Chondrocyte (in vitro differentiated cells): ENCODE data around the gene GPR155. TPM values are rescaled to one million over a fixed set of nuclear protein-coding genes. Genes with fewer than 3 reads are reported as not detected.
A peak's percentile ranks its signal among the peaks of the same experiment; 100 is the strongest.

ENCODE experiments used
- DNase-seq: peaks from one replicate; pipeline ENCODE4 v3.0.0; 2021; ENCODE audit warnings: mixed read lengths, low spot score
- H3K27ac Mint-ChIP-seq: one replicate; pipeline ENCODE4 v1.8.0; 2021; ENCODE audit warnings: mild to moderate bottlenecking, moderate library complexity, mixed read lengths; ENCODE audit not compliant: unreplicated experiment
- H3K27me3 Mint-ChIP-seq: 2 replicates; pipeline ENCODE4 v1.8.0; 2021; ENCODE audit warnings: low read depth, mixed read lengths
- H3K36me3 Mint-ChIP-seq: 2 replicates; pipeline ENCODE4 v1.8.0; 2021; ENCODE audit warnings: low read depth, mixed read lengths
- H3K4me1 Mint-ChIP-seq: 2 replicates; pipeline ENCODE4 v1.8.0; 2021; ENCODE audit warnings: low read depth, mild to moderate bottlenecking, mixed read lengths
- H3K4me3 Mint-ChIP-seq: one replicate; pipeline ENCODE4 v1.8.0; 2021; ENCODE audit warnings: mild to moderate bottlenecking, moderate library complexity, mixed read lengths; ENCODE audit not compliant: unreplicated experiment
- H3K9me3 Mint-ChIP-seq: 2 replicates; pipeline ENCODE4 v1.8.0; 2021; ENCODE audit warnings: low read depth, mixed read lengths
- CTCF ChIP-seq: fragments of 200-600 bp; sonication (generic); IDR thresholded peaks from 2 replicates; pipeline ENCODE4 v1.5.0; 2021; ENCODE audit warnings: antibody characterized with exemption, mild to moderate bottlenecking, moderate library complexity
- total RNA-seq: library from RNA; stranded (reverse); gene quantifications from 3 replicates; pipeline ENCODE4 v1.2.1, GENCODE V29; 2021

The GPR155 gene
- total RNA-seq, 1 donor from 2014 or later, result 12.8 TPM

- peaks cover 35% of the 10 kb centered on the region for H3K4me1 Mint-ChIP-seq
- no peak for DNase-seq
- H3K27me3 Mint-ChIP-seq, result no peaks in the 10 kb centered on the region
- TF ChIP-seq CTCF, result no peak
- H3K36me3 Mint-ChIP-seq, result no peaks in the 10 kb centered on the region
- no peaks in the 10 kb centered on the region for H3K9me3 Mint-ChIP-seq
- no peak overlapping the region for H3K4me3 Mint-ChIP-seq
- peak overlapping the region; percentile 17 for H3K27ac Mint-ChIP-seq
Observed at GRCh38 chr2:174438146-174438886, 48.5 kb downstream of the GPR155 start.

GRCh38 chr2:174436351-174436750 lies 50.5 kb downstream of the GPR155 start:
- TF ChIP-seq CTCF, result no peak
- H3K27ac Mint-ChIP-seq, result peak overlapping the region; percentile 67
- DNase-seq, result no peak
- peaks cover 24% of the 10 kb centered on the region for H3K4me1 Mint-ChIP-seq
- no peak overlapping the region for H3K4me3 Mint-ChIP-seq
- no peaks in the 10 kb centered on the region for H3K27me3 Mint-ChIP-seq
- no peaks in the 10 kb centered on the region for H3K36me3 Mint-ChIP-seq
- H3K9me3 Mint-ChIP-seq, result no peaks in the 10 kb centered on the region

GRCh38 chr2:174431902-174432301 lies 54.9 kb downstream of the GPR155 start:
- TF ChIP-seq CTCF, result no peak
- Mint-ChIP-seq H3K36me3 (peaks cover 14% of the 10 kb centered on the region), H3K4me1 (peaks cover 11% of the 10 kb centered on the region), H3K27me3 (no peaks in the 10 kb centered on the region), H3K27ac (no peak overlapping the region), H3K4me3 (no peak overlapping the region), H3K9me3 (peaks cover 9% of the 10 kb centered on the region)
- no peak for DNase-seq

GRCh38 chr2:174430066-174430465 lies 56.8 kb downstream of the GPR155 start:
- Mint-ChIP-seq H3K27ac (no peak overlapping the region), H3K4me3 (no peak overlapping the region), H3K36me3 (peaks cover 14% of the 10 kb centered on the region), H3K27me3 (no peaks in the 10 kb centered on the region), H3K9me3 (peaks cover 9% of the 10 kb centered on the region), H3K4me1 (no peaks in the 10 kb centered on the region)
- TF ChIP-seq CTCF, result no peak
- DNase-seq, result no peak

GRCh38 chr2:174428214-174428613 lies 58.6 kb downstream of the GPR155 start:
- no peak for DNase-seq
- H3K27ac Mint-ChIP-seq, result no peak overlapping the region
- TF ChIP-seq CTCF, result no peak
- H3K4me1 Mint-ChIP-seq, result no peaks in the 10 kb centered on the region
- no peaks in the 10 kb centered on the region for H3K27me3 Mint-ChIP-seq
- H3K9me3 Mint-ChIP-seq, result peaks cover 9% of the 10 kb centered on the region
- no peak overlapping the region for H3K4me3 Mint-ChIP-seq
- peaks cover 14% of the 10 kb centered on the region for H3K36me3 Mint-ChIP-seq
